HG03045 (cell line): ENCODE data around the gene ITPKB.
A peak's percentile ranks its signal among the peaks of the same experiment; 100 is the strongest.
"Not testable (repeated sequence)": the region's sequence is repeated elsewhere in the genome, so short reads cannot be mapped to it uniquely, and the experiment has no call there.

Experiments
- ATAC-seq: cut with Tn5 transposase; IDR thresholded peaks from one replicate; pipeline ENCODE4 v1.9.1; 2021; ENCODE audit warnings: mild to moderate bottlenecking, moderate library complexity; ENCODE audit not compliant: unreplicated experiment

The ITPKB gene

DNA sequence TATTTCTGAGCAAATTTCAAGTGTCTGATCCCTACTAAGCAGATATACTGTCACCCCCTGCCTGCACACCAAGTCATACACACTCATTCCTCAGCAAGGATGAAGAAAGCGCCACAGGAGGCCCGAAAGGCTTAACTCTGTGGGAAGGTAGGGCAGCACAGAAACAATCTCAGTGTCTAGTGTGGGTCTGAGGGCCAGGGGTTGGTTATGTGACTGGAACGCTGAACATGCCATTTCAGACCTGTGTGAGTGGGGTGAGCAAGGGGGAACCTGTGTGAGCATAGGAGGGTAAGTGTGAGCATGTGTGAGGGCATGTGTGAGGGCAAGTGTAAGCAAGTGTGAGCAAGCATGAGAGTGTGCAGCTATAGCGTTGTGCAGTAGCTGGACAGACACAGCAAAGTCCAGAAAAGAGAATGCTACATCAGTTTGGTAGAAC lies 6.2 kb downstream of the ITPKB start:
- ATAC-seq: no peak

DNA sequence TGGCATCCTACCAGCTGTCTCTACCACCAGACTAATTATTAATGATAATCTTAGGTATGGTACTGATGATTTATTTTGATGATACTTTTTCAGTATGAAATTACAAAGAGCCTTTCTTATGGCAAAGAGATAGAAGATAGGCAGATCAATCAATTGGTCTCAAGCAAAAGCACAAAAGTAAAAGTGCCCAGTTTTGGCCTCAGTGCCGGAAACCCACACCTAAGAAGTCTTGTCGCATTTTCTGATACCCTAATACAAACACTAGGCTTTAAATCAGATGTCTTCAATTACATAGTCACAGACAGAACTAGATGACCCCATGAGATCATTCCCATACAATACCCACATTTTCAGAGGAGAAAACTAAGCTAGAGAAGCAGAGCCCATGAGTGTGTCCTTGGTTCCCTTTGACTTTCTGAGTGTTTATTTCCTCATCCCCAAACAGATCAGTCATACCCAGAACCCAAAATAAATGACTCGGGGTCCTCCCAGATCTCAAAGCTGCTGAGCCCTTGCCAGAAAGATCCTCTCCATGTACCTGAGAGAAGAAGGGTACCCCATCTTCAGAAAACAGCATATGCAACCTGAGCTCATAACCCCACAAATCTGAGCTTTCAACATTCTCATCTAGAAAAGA lies 7.7 kb downstream of the ITPKB start:
- no peak for ATAC-seq

- ATAC-seq: no peak
Observed at GRCh38 chr1:226730836-226731235, 8.2 kb downstream of the ITPKB start.

DNA sequence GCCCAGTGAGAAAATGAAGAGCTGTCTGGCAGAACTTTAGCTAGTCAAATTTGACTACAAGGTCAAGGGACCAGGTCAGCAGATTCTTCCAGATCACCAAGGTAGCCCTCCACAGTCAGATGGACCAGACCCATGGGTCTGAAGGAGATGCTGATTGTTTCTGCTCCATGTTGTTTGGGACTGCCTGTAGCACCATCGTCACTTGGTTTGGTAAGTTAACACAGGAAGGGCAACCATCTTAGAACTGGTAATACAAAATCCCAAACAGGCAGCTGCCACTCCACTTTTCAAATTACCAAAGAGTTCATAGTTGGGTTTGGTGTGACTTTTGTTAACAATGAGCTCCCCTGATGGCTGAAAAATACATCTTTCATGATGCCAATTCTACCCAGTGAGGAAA lies 9.0 kb downstream of the ITPKB start:
- ATAC-seq: no peak

- ATAC-seq: no peak
Observed at GRCh38 chr1:226728448-226728847, 10.6 kb downstream of the ITPKB start.

GRCh38 chr1:226725897-226726267 lies 13.2 kb downstream of the ITPKB start:
- ATAC-seq: no peak

- ATAC-seq: peak; percentile 7
Observed at GRCh38 chr1:226723657-226724532, 15.2 kb downstream of the ITPKB start.

GRCh38 chr1:226722901-226723656 lies 16.0 kb downstream of the ITPKB start:
- no peak for ATAC-seq

DNA sequence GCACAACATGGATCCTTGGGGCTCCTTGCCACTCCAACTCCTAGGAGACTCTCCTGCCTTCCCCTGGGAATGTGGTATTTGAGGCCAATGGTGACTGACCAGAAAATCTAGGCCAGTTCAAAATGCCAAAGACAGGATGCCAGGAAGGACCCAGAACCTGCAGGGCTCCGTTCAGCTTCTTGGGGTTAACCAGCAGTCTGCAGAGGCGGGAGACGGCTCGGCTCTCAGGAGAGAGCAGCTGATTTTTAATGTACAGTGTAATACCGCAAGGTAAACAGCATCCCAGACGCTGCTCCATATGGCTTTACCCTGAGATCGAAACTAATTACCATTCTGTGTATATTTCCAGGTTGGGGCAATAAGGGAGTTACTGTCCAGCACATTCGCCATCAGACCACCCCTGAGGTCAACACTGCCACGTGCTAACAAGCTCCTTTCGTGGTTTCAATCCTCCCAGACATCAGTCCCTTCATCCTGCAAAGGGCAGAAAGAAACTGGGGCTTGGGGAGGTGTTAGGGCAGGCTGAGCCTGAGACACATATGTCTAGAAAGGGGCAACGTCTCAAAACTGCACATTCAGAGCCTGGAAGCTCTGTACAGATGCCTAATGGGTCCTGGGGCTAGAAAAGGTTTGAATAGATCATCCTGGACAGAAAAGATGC lies 16.7 kb downstream of the ITPKB start:
- no peak for ATAC-seq

GRCh38 chr1:226720574-226720973 lies 18.5 kb downstream of the ITPKB start:
- not testable (repeated sequence) for ATAC-seq

DNA sequence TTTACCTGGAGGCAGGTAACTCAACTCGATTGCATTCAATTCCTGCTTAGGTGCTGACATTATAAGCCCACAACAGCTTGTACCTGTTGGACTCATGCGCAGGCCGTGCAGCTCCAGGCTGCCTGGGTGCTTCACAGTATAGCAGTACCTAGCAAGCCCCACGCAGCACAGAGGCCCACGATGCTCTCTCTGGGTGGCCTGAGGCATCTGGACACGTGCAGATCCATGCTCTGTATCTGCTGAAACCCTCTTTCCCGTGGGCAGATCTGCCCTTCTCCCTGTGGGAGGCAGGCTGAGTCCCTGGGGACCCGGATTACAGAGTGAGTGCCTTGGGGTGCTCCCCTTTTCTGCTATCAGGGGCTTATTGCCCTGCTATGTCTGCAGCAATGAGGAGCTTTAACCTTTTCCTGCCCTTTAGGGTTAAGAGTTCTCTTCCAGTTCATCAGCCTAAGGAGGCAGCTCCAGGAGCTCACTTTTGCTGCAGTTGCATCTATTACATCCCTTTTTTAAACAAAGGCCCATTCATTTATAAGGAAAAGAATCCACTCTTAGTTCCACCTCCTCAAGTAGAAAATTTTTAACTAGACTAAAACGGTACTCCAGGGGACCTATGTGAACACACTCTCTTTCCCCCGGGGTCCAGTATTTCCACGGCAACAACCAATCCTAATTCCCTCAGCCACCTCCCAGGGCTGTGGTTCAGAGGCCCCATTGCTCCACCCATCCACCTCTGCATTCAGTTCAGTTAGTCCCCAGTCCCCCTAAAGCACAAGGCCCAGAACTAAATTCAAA lies 19.3 kb downstream of the ITPKB start:
- no peak for ATAC-seq

- ATAC-seq: no peak
Observed at GRCh38 chr1:226717256-226717909, 21.7 kb downstream of the ITPKB start.

DNA sequence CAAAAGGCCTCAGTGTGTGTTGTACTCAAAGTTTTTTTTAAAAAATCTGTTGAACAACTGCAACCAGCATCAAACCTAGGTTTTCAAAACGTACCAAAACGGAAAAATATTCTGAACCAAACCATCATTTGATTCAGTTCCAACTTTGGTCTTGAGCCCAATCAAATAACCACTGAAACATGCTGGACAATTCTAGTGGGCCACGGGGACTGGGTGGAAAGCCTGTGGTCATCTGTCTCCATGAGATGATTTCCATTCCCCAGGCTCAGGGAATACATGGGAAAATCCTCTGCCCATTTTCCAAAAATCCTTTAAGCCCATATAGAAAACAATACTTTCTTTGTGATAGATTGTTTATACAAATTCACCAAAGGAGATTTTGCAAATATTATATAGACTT lies 22.5 kb downstream of the ITPKB start:
- no peak for ATAC-seq

- ATAC-seq: no peak
Observed at GRCh38 chr1:226714148-226714547, 24.9 kb downstream of the ITPKB start.

- no peak for ATAC-seq
Observed at GRCh38 chr1:226712742-226713419, 26.2 kb downstream of the ITPKB start.

DNA sequence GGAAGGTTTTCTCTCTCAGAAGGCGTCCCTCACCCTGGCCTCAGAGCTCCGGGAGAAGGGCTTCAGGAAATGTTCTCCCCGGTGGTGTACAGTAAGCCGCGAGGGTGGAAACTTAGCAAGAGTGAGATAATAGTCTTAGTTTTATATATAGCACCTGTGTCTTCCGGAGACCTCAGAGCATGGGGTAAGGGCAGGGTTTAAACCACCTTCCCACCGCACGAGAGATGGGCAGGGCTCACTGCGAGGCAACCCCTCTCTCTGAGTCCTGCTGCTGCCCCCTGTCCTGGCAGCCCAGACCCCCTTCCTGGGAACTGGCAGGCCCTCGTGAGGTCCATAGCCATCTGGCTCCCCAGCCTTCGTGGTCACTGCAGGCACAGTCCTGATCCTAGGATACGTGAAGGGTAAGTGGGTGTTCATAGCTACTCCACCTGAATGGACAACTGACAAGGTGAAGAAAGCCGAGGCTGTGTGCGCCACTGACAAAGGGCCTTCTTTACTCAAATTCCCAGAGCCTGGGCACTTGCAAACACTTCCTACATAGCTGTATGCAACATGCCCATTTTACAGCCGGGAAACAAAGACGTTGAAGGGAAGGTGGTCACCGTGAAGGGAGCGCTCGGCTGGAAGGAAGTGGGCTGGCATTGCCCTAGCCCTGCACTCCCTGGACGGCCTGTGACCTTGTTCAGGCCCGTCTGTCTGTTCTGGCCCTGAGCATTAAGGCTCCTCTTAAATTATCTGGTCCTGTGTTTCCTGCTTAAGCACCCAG lies 26.9 kb downstream of the ITPKB start:
- ATAC-seq: peak; percentile 82

DNA sequence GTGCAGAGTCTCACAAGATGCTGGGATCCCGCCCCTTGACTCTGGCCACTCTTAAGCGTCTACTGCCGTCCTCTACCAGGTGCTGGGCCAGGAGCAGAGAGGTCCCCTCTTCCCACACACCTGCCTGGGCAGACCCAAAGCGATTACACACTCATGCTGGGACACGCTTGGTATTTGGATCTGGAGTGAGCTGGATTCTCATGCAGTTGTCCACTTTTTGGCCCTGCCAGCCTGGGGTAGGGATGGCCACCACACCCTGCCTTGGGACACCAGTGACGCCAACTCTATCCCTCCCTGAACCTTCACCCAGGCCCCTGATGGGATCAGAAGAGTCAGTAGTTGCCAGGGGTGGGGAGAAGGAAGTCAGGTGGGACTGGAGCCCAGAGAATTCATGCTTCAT lies 28.6 kb downstream of the ITPKB start:
- no peak for ATAC-seq

DNA sequence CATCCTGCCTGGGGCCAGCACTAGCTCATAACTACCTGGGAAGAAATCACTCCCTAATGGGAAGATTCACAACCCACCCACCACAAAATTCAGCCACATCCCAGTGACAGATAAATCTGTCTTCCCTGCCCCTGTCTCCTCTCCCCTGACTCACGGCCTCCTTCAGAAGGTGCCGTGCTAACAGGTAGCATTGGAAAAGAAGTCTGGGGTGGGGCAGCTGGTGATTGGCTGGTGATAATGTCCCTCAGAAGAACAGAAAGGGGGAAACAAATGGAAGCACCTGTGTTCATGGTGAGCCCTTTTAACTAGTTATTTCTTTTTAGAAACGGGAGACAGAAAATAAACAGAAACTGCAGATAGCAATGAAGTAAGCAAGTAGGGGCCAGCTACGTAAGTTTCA lies 29.1 kb downstream of the ITPKB start:
- no peak for ATAC-seq
